Activated CD8-positive, alpha-beta memory T cell treated with anti-CD3 and anti-CD28 coated beads, Interleukin-2, amount 50 U/mL, for 48 hours (primary cell): ENCODE data around the gene MYOM1.
"Not testable (repeated sequence)": the region's sequence is repeated elsewhere in the genome, so short reads cannot be mapped to it uniquely, and the experiment has no call there.

ENCODE experiments used
- DNase-seq: peaks from one replicate; pipeline ENCODE4 v3.0.0-alpha.2; 2020

Gene MYOM1

DNA sequence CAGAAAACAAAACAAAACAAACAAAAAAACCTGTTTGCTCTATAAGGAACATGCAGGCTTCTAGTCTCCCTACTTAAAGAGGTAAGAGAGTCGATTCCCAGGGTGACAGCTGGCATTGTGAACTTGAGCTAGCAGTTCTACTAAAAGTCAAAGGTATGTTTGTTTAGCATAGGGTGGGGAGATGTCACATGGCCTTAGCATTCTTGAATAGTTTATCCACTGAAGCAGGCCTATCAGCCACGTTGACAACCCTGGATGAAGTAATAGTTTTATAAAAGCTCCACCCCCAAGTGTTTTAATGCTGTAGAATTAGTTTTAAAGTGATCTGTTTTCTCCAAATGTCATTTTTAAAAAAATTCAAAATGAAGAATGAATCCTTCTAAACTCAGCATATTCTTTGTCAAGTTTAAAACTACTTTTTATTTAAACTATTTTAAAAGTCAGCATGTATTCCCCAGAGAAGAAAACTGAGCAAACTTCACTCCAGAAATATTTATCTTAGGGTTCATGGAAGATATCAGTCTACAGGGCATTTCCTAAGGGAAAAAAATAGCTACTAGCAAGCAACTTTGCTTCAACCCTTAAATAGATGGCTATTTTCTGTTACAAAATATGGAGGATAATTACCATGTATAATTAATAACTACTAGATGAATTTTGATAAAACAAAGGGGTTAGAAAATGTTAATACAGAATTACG, 1.7 kb downstream of the MYOM1 start:
- no peak for DNase-seq

- no peak for DNase-seq
These were observed 2.8 kb downstream of the MYOM1 start for GRCh38 chr18:3216987-3217386.

DNA sequence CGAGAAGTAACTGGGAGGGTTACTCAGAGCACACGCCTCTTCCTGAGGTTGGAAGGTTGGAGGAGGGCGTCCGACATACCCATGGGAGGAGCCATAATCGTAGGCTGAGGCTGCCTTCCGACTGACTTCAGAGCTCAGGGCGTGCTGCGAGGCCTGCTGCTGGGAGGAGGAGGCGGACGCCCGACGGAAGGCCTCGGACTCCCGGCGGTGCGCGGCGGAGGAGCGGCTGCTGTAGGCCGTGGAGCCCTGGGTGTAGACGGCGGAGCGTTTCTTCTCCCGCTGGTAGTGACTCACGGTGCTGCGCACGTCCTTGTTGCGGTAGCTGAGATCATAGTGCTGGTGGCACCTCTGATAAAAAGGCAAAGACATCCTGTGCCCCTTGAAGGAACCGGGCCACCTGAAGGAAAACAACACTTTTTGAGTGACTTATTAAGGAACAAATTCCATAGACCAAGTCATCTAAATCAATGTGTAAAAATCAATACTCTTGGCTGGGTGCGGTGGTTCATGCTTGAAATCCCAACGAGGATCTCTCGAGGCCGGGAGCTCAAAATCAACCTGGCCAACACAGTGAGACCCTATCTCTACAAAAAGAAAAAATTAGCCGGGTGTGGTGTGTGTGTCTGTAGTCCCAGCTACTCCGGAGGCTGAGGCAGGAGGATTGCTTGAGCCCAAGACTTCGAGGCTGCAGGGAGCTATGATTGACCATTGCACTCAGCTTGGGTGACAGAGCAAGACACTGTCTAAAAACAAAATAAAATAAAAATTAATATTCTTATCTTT, 4.7 kb downstream of the MYOM1 start:
- DNase-seq, result no peak

GRCh38 chr18:3213300-3214059, 6.3 kb downstream of the MYOM1 start:
- DNase-seq, result no peak

GRCh38 chr18:3212657-3213056, 7.1 kb downstream of the MYOM1 start:
- DNase-seq, result no peak

- no peak for DNase-seq
These were observed 8.4 kb downstream of the MYOM1 start for GRCh38 chr18:3211236-3211992.

GRCh38 chr18:3209859-3210569, 9.8 kb downstream of the MYOM1 start:
- DNase-seq, result no peak

DNA sequence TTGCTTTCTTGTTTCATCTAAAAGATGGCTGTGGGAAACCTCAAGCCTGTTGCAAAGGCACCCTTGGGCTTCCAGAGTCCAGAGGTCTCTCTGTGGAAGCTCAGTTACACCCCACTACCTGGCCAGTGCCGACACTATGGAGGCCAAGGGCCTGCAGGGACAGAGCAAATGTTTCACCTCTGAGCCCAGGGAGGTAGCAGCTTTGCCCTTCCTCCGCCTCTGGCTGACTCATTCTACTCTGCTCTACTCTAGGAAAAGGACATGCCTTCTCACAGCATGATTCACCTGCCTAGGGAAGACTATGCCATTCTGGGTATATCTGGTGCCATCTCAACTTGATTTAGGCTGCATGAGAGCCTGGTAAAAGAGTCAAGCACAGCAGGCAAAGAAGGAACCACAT, 12.2 kb downstream of the MYOM1 start:
- DNase-seq, result no peak

- no peak for DNase-seq
These were observed 14.5 kb downstream of the MYOM1 start for GRCh38 chr18:3205239-3205638.

GRCh38 chr18:3199942-3200645, 19.7 kb downstream of the MYOM1 start:
- DNase-seq, result no peak

DNA sequence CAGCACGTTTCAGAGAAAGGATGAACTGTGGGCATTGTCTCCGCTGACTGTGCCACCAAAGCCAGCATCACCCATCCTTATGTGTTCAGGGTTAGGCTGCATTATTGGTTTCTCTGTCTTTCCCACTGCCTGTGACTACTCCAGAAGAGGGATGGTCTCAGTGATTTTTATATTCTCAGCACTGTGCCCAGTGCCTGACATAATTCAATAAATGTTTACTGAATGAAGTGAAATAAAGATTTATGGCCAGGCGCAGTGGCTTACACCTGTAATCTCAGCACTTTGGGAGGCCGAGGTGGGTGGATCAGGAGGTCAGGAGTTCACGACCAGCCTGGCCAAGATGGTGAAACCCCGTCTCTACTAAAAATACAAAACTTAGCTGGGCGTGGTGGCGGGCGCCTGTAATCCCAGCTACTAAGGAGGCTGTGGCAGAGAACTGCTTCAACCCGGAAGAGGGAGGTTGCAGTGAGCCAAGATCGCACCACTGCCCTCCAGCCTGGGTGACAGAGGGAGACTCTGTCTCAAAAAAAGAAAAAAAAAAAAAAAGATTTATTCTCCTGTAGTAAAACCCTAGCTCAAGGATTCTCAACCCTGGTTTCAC, 21.4 kb downstream of the MYOM1 start:
- DNase-seq, result not testable (repeated sequence)

GRCh38 chr18:3194947-3195612, 24.7 kb downstream of the MYOM1 start:
- no peak for DNase-seq

DNA sequence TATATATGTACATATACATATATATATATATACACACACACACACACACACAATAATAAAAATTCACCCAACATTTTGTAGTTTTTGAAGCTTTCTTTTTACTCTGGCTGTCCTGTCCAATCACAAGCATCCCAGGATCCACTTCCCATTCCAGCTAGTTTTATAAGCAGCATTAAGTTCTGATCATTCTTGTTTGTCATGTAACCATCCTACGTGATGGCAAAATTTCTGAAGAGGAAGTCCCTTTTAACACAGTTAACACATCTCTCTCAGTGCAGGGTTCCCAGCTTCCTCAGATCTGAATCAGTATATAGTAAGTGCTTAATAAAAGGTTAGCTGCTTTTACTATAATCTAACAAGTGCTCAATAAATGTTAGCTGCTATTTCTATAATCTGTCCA, 26.4 kb downstream of the MYOM1 start:
- DNase-seq, result no peak

DNA sequence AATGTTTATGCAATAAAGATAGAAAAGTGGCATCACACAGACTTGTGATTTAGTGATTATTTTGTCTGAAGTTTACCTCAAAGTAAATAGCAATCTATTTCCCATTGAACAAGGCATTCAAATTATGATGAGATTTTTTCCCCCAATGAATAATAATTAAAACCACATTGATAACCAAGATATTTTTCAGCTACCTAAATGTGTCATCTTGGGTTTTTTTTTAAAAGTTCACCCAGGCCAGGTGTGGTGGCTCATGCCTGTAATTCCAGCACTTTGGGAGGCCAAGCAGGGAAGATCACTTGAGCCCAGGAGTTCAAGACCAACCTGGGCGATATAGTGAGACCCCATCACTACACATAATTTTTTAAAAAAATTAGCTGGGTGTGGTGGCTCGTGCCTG, 27.0 kb downstream of the MYOM1 start:
- no peak for DNase-seq

DNA sequence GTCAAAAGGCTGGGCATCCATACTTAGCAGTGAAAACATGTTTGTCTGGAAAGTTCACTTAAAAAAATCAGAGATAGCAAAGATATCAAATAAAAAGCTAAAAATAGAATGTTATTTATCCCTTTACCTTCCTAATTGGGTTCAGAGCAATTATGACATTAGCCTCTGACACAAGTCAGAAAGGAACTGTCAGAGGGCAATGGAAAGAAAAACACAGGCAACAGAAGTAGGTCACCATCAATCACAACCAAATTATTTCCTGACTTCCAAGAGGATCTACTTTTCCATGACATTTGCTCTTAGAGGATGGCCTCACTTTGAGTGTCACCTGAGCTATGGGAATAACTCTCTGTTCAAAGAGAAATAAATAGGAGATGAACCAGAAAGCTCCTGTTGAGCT, 27.5 kb downstream of the MYOM1 start:
- DNase-seq, result no peak

- DNase-seq, result no peak
These were observed 29.2 kb downstream of the MYOM1 start for GRCh38 chr18:3190610-3191009.

DNA sequence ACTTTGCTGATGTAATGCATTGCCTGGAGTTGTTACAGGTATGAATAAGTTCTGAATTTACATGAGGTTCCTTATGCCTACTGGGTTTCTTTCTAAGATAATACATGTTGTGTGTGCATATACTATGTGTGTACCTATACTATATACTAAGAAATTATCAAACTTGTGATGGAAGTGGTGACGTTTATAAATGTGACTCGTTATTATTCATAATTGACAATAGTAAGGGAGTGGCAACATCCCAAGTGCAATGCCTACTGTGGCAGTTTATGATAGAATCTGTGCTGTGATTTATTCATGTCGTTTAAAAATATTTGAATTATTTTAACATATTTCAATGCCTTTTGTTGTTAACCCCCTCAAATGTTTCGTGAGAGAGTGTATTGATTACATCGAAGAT, 29.9 kb downstream of the MYOM1 start:
- DNase-seq, result no peak

- DNase-seq, result no peak
These were observed 32.8 kb downstream of the MYOM1 start for GRCh38 chr18:3186678-3187658.

- DNase-seq, result no peak
These were observed 35.3 kb downstream of the MYOM1 start for GRCh38 chr18:3184275-3184963.
